BLaER1 treated with 17β-estradiol and CSF1 and Interleukin-3, amounts not matched to agents 10 nM and 100 nM (cell line): ENCODE measurements around the gene RPUSD3.

Experiments used
- H3K27ac ChIP-seq, 11 experiments: shearing (Covaris generic); formaldehyde crosslinking; 2 replicates each; pipeline ENCODE4 v1.8.1; 2022
- H3K27me3 ChIP-seq, 11 experiments: shearing (Covaris generic); formaldehyde crosslinking; 2 replicates each; pipeline ENCODE4 v1.8.1; 2022
- H3K36me3 ChIP-seq, 11 experiments: shearing (Covaris generic); formaldehyde crosslinking; 2 replicates each; pipeline ENCODE4 v1.8.1; 2022
- H3K4me1 ChIP-seq, 10 experiments: shearing (Covaris generic); formaldehyde crosslinking; 2 replicates each; pipeline ENCODE4 v1.8.1; 2022
- H3K4me2 ChIP-seq, 11 experiments: shearing (Covaris generic); formaldehyde crosslinking; 2 replicates each; pipeline ENCODE4 v1.8.1; 2022
- H3K4me3 ChIP-seq, 10 experiments: shearing (Covaris generic); formaldehyde crosslinking; 2 replicates each; pipeline ENCODE4 v1.8.1; 2022
- H3K9ac ChIP-seq, 11 experiments: shearing (Covaris generic); formaldehyde crosslinking; 2 replicates each; pipeline ENCODE4 v1.8.1; 2022
- H3K9me3 ChIP-seq, 11 experiments: shearing (Covaris generic); formaldehyde crosslinking; replicated peaks in 1 of 11; 2 replicates each; pipeline ENCODE4 v1.8.1; 2022
- H4K20me1 ChIP-seq, 11 experiments: shearing (Covaris generic); formaldehyde crosslinking; 2 replicates each; pipeline ENCODE4 v1.8.1; 2022
- Cebpa-rat ChIP-seq, 11 experiments: shearing (Covaris generic); IDR thresholded peaks; 2 replicates each; pipeline ENCODE4 v1.8.1; 2022

The RPUSD3 gene, protein sequence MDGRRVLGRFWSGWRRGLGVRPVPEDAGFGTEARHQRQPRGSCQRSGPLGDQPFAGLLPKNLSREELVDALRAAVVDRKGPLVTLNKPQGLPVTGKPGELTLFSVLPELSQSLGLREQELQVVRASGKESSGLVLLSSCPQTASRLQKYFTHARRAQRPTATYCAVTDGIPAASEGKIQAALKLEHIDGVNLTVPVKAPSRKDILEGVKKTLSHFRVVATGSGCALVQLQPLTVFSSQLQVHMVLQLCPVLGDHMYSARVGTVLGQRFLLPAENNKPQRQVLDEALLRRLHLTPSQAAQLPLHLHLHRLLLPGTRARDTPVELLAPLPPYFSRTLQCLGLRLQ

DNA sequence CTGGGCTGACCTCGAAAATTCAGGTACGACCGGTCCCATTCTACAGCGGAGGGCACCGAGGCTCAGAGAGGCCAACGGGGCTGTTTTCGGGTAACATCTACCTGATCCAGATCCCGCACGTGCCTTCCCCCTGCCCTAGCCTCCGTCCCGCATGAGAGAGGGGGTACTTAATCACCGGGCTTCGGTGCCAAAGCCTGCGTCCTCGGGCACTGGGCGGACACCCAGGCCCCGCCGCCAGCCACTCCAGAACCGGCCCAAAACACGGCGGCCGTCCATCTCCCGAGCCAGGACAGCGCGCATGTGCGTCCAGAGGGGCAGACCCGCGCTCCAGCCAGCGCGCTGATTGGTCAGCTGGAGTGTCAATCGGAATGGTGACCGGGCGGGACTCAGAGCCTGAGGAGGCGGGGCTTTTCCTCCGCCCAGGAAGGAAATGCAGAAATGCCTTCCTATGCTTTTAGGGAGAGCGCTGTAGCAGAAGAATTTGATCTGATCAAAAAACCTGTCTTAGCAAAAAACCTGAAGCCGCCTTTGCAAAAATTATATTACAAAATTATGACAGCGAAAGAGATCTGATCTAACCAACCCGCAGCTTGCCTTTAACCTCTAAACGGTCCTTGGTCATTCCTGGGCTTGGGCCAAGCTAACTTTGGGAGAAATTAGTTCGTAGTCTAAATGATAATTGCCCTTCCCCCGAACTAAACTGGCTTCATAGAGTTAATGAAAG lies at the start of gene RPUSD3:
RPUSD3 (minus strand) TSS at position 294 of the 724 bp plus-strand sequence; CDS start at position 276, 18 bp downstream.
- peaks cover 18 to 31% (median 27%) of the 10 kb centered on the region in 10 experiments for H3K4me1 ChIP-seq
- H3K4me2 ChIP-seq: peak within 1 kb of the TSS; percentile 91 to 99 (median 94)
- H3K27ac ChIP-seq: peak within 1 kb of the TSS; percentile 44 to 81 (median 78); a peak in 21 of 22 replicates
- H3K36me3 ChIP-seq: peaks cover 27 to 36% (median 32%) of the 10 kb centered on the region in 11 experiments
- peaks cover 0 to 3% (median 0%) of the 10 kb centered on the region in 11 experiments; a peak in 2 of 22 replicates for H4K20me1 ChIP-seq
- no peak for TF ChIP-seq Cebpa-rat (IDR thresholded peaks at IDR 0.05)
- peak within 1 kb of the TSS; percentile 72 to 97 (median 83) for H3K4me3 ChIP-seq
- peak within 1 kb of the TSS; percentile 76 to 88 (median 85) for H3K9ac ChIP-seq
- no peaks in the 10 kb centered on the region for H3K27me3 ChIP-seq
- no peaks in the 10 kb centered on the region for H3K9me3 ChIP-seq

DNA sequence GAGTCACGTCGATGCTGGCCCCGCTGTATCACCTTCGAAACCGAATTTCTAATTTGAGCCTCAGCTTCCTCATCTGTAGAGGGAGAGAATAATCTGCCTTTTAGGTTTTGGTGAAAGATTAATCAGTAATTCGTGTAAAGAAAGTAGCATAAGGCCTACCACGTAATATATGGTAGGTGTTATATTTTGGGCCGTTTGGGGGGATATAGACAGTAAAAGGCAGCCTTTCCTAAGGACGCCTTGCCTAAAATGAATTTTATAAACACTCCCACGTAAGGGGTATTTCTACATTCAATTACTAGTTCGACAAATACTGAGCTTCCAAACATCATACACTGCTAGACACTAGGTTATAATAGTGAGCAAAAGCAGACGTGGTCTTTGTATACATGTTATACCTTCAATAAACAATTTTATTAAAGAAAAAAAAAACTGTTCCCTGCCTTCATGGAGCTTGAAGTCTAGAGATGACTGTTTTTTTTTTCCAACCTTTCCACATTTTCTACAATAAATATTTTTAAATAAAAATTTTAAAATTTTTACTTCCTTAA lies 47.3 kb upstream of the RPUSD3 start:
- Histone ChIP-seq H4K20me1 (peaks cover 0 to 47% (median 37%) of the 10 kb centered on the region in 11 experiments; a peak in 18 of 22 replicates), H3K4me2 (peak overlapping the region; percentile 69 to 94 (median 83))
- no peak for TF ChIP-seq Cebpa-rat (IDR thresholded peaks at IDR 0.05)

DNA sequence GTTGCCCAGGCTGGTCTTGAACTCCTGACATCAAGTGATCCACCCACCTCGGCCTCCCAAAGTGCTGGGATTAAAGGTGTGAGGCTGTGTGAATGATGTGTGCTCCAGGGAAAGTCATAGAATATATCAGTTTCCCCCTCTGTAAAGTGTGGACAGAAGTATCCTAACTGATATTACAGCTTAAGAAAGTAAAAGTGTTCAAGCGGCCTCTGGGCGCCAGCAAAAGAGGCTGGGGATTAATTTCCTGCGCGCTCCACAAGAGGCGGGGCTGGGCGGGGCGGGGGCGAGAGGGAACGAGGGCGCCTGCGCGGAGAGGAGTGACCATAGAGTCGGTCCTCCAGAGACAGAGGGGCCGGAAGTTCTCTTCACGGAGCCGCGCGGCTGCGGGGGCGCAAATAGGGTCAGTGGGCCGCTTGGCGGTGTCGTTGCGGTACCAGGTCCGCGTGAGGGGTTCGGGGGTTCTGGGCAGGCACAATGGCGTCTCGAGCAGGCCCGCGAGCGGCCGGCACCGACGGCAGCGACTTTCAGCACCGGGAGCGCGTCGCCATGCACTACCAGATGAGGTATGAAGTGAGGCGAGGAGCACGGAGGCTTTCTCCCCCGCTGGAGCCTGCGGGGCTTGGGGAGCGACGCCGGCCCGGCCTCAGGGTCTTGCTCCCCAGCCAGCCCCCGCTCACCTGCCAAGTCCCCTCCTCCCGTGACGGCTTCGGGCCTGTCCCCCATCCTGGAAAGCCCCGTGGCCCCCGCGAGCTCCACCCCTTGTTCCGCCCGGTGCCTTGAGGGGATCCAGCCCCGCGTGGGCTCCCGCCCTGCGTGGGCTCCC lies 46.7 kb upstream of the RPUSD3 start, which contains the start of gene JAGN1:
JAGN1 (plus strand) TSS at position 362 of the 823 bp plus-strand sequence; CDS start at position 475, 113 bp downstream.
- Histone ChIP-seq H3K27me3 (no peaks in the 10 kb centered on the region), H3K9me3 (no peaks in the 10 kb centered on the region), H3K4me3 (peak within 1 kb of the TSS; percentile 79 to 98 (median 94)), H3K36me3 (peaks cover 22 to 38% (median 34%) of the 10 kb centered on the region in 11 experiments), H4K20me1 (peaks cover 0 to 41% (median 34%) of the 10 kb centered on the region in 11 experiments; a peak in 18 of 22 replicates), H3K4me1 (peaks cover 41 to 60% (median 49%) of the 10 kb centered on the region in 10 experiments), H3K27ac (peak within 1 kb of the TSS; percentile 93 to 99 (median 97)), H3K9ac (peak within 1 kb of the TSS; percentile 93 to 100 (median 98)), H3K4me2 (peak within 1 kb of the TSS; percentile 69 to 94 (median 83))
- TF ChIP-seq Cebpa-rat (IDR thresholded peaks at IDR 0.05): no peak

More for the DNA sequence above, 47.3 kb upstream of the RPUSD3 start:
- Histone ChIP-seq H3K9me3 (no peaks in the 10 kb centered on the region), H3K36me3 (peaks cover 22 to 45% (median 36%) of the 10 kb centered on the region in 11 experiments), H3K27ac (peak overlapping the region; percentile 93 to 99 (median 97)), H3K4me1 (peaks cover 41 to 62% (median 52%) of the 10 kb centered on the region in 10 experiments), H3K27me3 (no peaks in the 10 kb centered on the region), H3K4me3 (peak overlapping the region; percentile 79 to 98 (median 94)), H3K9ac (peak overlapping the region; percentile 93 to 100 (median 98))

DNA sequence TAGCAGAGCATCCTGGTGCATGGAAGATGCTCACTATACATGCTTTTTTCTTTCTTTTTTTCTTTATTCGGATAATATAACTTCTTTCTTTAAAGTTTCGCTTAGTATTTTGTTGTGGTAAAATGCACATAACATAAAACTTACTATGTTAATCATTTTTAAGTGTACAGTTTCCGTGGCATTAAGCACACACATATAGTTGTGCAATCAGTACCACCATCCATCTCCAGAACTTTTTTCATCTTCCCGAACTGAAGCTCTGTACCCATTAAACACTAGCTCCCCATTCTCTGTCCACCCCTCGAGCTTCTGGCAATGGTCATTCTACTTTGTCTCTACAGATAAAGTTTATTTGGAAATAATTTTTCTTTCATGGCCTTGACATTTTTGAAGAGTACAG lies 45.6 kb upstream of the RPUSD3 start:
- Histone ChIP-seq H3K4me1 (peaks cover 33 to 50% (median 38%) of the 10 kb centered on the region in 10 experiments), H3K9me3 (no peaks in the 10 kb centered on the region), H3K27ac (no peak overlapping the region; a peak in 1 of 22 replicates), H3K4me3 (no peak overlapping the region), H3K27me3 (no peaks in the 10 kb centered on the region), H3K9ac (no peak overlapping the region), H4K20me1 (peaks cover 0 to 31% (median 23%) of the 10 kb centered on the region in 11 experiments; a peak in 17 of 22 replicates), H3K4me2 (peak overlapping the region in 5 of 11 experiments; percentile 1 to 70 (median 18); a peak in 6 of 22 replicates), H3K36me3 (peaks cover 18 to 29% (median 27%) of the 10 kb centered on the region in 11 experiments)
- peak in 2 of 11 experiments; percentile 34 to 42; a peak in 2 of 22 replicates for TF ChIP-seq Cebpa-rat (IDR thresholded peaks at IDR 0.05)

DNA sequence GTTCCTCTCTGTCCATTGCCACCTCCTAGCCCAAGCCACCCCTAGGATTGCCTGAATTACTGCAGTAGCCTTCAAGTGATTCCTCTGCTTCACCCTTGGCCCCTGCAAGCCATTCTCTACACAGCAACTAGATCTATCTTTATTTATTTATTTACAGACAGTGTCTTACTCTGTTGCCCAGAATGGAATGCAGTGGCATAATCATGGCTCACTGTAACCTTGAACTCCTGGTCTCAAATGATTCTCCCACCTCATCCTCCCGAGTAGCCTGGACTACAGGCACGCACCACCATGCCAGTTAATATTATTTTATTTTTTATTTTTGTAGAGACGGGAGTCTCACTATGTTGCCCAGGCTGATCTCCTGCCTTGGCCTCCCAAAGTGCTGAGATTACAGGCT lies 44.7 kb upstream of the RPUSD3 start:
- no peak overlapping the region for H3K4me3 ChIP-seq
- no peaks in the 10 kb centered on the region for H3K9me3 ChIP-seq
- peaks cover 15 to 21% (median 19%) of the 10 kb centered on the region in 11 experiments for H3K36me3 ChIP-seq
- no peak overlapping the region for H3K27ac ChIP-seq
- peak overlapping the region in 4 of 11 experiments; percentile 1 to 22 (median 14); a peak in 5 of 22 replicates for H3K4me2 ChIP-seq
- peaks cover 0 to 22% (median 16%) of the 10 kb centered on the region in 11 experiments; a peak in 17 of 22 replicates for H4K20me1 ChIP-seq
- no peak overlapping the region for H3K9ac ChIP-seq
- H3K27me3 ChIP-seq: no peaks in the 10 kb centered on the region
- H3K4me1 ChIP-seq: peaks cover 27 to 41% (median 31%) of the 10 kb centered on the region in 10 experiments
- TF ChIP-seq Cebpa-rat (IDR thresholded peaks at IDR 0.05): no peak

DNA sequence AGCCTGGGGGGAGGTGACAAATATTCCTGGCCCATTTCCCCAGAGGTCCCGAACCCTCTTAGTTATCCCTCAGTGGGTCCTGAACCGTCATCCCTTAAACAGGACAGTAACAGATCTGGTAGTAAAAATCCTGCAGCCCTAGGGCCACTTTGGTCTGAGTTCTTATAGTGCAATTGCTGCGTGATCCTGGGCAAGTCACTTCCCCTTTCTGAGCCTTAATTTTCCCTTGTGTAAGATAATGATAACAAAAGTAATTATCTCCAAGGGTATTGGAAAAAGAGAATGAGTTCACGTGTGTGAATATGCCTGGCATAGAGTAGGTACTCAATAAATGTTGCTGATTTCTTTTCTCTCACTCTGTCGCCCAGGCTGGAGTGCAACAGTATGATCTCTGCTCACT lies 43.7 kb upstream of the RPUSD3 start:
- Histone ChIP-seq H3K9ac (no peak overlapping the region), H4K20me1 (peaks cover 0 to 11% (median 5%) of the 10 kb centered on the region in 11 experiments; a peak in 12 of 22 replicates), H3K4me1 (peaks cover 17 to 31% (median 24%) of the 10 kb centered on the region in 10 experiments), H3K36me3 (peaks cover 4 to 10% (median 9%) of the 10 kb centered on the region in 11 experiments; a peak in 21 of 22 replicates), H3K27me3 (no peaks in the 10 kb centered on the region), H3K4me2 (no peak overlapping the region), H3K27ac (no peak overlapping the region), H3K9me3 (no peaks in the 10 kb centered on the region), H3K4me3 (no peak overlapping the region)
- TF ChIP-seq Cebpa-rat (IDR thresholded peaks at IDR 0.05): no peak

DNA sequence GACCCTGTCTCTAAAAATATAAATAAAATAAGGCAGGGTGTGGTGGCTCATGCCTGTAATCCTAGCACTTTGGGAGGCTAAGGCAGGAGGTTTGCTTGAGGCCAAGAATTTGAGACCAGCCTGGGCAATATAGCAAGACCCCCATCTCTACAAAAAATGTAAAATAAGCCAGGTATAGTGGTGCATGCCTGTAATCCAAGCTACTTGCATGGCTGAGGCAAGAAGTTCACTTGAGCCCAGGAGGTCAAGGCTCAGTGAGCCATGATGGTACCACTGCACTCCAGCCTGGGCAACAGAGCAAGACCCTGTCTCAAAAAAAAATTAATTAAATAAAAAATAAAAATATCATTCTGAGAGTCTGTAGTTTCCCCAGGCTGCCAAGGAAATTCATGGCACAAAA lies 42.5 kb upstream of the RPUSD3 start:
- Histone ChIP-seq H3K36me3 (no peaks in the 10 kb centered on the region), H3K27ac (no peak overlapping the region), H3K4me1 (peaks cover 6 to 19% (median 12%) of the 10 kb centered on the region in 10 experiments; a peak in 18 of 20 replicates), H4K20me1 (no peaks in the 10 kb centered on the region), H3K4me3 (no peak overlapping the region), H3K9me3 (no peaks in the 10 kb centered on the region), H3K4me2 (no peak overlapping the region), H3K27me3 (no peaks in the 10 kb centered on the region), H3K9ac (no peak overlapping the region)
- TF ChIP-seq Cebpa-rat (IDR thresholded peaks at IDR 0.05): no peak
